K562 (cell line): Measurements from ENCODE around the gene TCEAL5. TPM values are rescaled to one million over a fixed set of nuclear protein-coding genes. Genes with fewer than 3 reads are reported as not detected.
A peak's percentile ranks its signal among the peaks of the same experiment; 100 is the strongest.

Experiments used
- AFF1 ChIP-seq, 2 experiments: fragments of 450-650 bp; IDR thresholded peaks; 2 replicates each; pipeline ENCODE4 v1.6.1; 2018; ENCODE audit warnings: mild to moderate bottlenecking in 2 of 2, low read depth in 1 of 2; ENCODE audit not compliant: partially characterized antibody in 2 of 2
- ELK1 ChIP-seq: sonication (generic); formaldehyde crosslinking; IDR thresholded peaks from 2 replicates; pipeline ENCODE4 v1.8.1; 2022; ENCODE audit warnings: missing genetic modification reagents
- EP300 ChIP-seq: IDR thresholded peaks from 2 replicates; pipeline ENCODE4 v1.6.1; 2012; ENCODE audit warnings: low read length, improper control_type of control experiment
- ETV5 ChIP-seq: sonication (generic); formaldehyde crosslinking; IDR thresholded peaks from 2 replicates; pipeline ENCODE4 v1.4.0; 2020; ENCODE audit warnings: low read depth, mild to moderate bottlenecking, missing genetic modification reagents
- GATA2 ChIP-seq: sonication (generic); formaldehyde crosslinking; IDR thresholded peaks from 2 replicates; pipeline ENCODE4 v1.4.0; 2020; ENCODE audit warnings: mild to moderate bottlenecking, missing genetic modification reagents
- ILF3 ChIP-seq: fragments of 450-650 bp; IDR thresholded peaks from 2 replicates; pipeline ENCODE4 v1.6.1; 2018; ENCODE audit warnings: antibody characterized with exemption, mild to moderate bottlenecking, moderate library complexity, borderline replicate concordance
- JUN ChIP-seq, 2 experiments: sonication (generic) in 1 of 2; formaldehyde crosslinking in 1 of 2; IDR thresholded peaks; 2 replicates each; pipeline versions ENCODE4 v1.6.1 to v1.8.0; 2012 to 2022; ENCODE audit warnings: borderline replicate concordance in 2 of 2, mild to moderate bottlenecking in 2 of 2, improper control_type of control experiment in 1 of 2, low read depth in 1 of 2, low read length in 1 of 2, missing genetic modification reagents in 1 of 2
- LARP7 ChIP-seq: fragments of 450-650 bp; IDR thresholded peaks from 2 replicates; pipeline ENCODE4 v1.6.1; 2016
- NFE2 ChIP-seq: IDR thresholded peaks from 2 replicates; pipeline ENCODE4 v1.6.1; 2014; ENCODE audit warnings: antibody characterized with exemption, low read depth
- NFXL1 ChIP-seq: fragments of 450-650 bp; formaldehyde crosslinking; IDR thresholded peaks from 2 replicates; pipeline ENCODE4 v1.4.0; 2021; ENCODE audit warnings: mild to moderate bottlenecking
- SP1 ChIP-seq: sonication (generic); formaldehyde crosslinking; IDR thresholded peaks from 2 replicates; pipeline ENCODE4 v1.8.1; 2022; ENCODE audit warnings: mild to moderate bottlenecking, missing genetic modification reagents
- USF2 ChIP-seq: sonication (generic); formaldehyde crosslinking; IDR thresholded peaks from 2 replicates; pipeline ENCODE4 v1.5.0; 2020; ENCODE audit warnings: missing genetic modification reagents
- polyA plus RNA-seq, 8 experiments: library from polyadenylated mRNA; depleted of rRNA in 4 of 8; stranded (reverse) in 5 of 8; unstranded in 3 of 8; fragments of >200 nt; fragmentation: Nextera tagmentation in 2 of 8; fragmentation: Illumina TruSeq in 1 of 8; extraction: Ambion mirVana in 2 of 8; extraction: Trizol in 1 of 8; gene quantifications; 2 replicates each; pipeline versions ENCODE4 v1.2.1 to v1.2.3, GENCODE V29; 2011 to 2014; ENCODE audit warnings: inconsistent platforms in 1 of 8, missing spikeins in 1 of 8
- total RNA-seq, 7 experiments: library from RNA; depleted of rRNA in 6 of 7; stranded (reverse); fragments of >200 nt in 6 of 7; fragmentation: Illumina TruSeq in 2 of 7; extraction: Trizol in 2 of 7; gene quantifications; 2 replicates each; pipeline versions ENCODE4 v1.2.1 to v1.2.3, GENCODE V29; 2011 to 2021; ENCODE audit warnings: low replicate concordance in 1 of 7
- TF ChIP-seq, protein P1 (sequence below): fragments of 450-650 bp; formaldehyde crosslinking; conservative IDR thresholded peaks from 2 replicates; pipeline ENCODE4 v1.4.0; 2022; ENCODE audit warnings: mild to moderate bottlenecking, missing genetic modification characterization
- TF ChIP-seq, protein P2 (sequence below): fragments of 450-650 bp; formaldehyde crosslinking; IDR thresholded peaks from 2 replicates; pipeline ENCODE4 v1.4.0; 2020; ENCODE audit warnings: mild to moderate bottlenecking
- TF ChIP-seq, protein P3 (sequence below): fragments of 450-650 bp; IDR thresholded peaks from 2 replicates; pipeline ENCODE4 v1.6.1; 2017; ENCODE audit warnings: mild to moderate bottlenecking, moderate library complexity
- TF ChIP-seq, protein P4 (sequence below), 2 experiments: IDR thresholded peaks; 2 replicates each; pipeline ENCODE4 v1.6.1; 2011; ENCODE audit warnings: borderline replicate concordance in 1 of 2, control low read depth in 1 of 2, low read depth in 1 of 2, low read length in 1 of 2, mild to moderate bottlenecking in 1 of 2, mixed read lengths in 1 of 2, moderate library complexity in 1 of 2; ENCODE audit not compliant: insufficient read depth in 1 of 2, insufficient read length in 1 of 2, poor library complexity in 1 of 2, severe bottlenecking in 1 of 2; ENCODE audit errors: extremely low read depth in 1 of 2

Gene TCEAL5
- total and polyA plus RNA-seq, 9 of the 15 experiments (the other 6 are each of a cell fraction or from before 2014, with no cell fraction given), result 0.10 to 0.18 TPM; not detected in 7

- TF ChIP-seq, protein P1, sequence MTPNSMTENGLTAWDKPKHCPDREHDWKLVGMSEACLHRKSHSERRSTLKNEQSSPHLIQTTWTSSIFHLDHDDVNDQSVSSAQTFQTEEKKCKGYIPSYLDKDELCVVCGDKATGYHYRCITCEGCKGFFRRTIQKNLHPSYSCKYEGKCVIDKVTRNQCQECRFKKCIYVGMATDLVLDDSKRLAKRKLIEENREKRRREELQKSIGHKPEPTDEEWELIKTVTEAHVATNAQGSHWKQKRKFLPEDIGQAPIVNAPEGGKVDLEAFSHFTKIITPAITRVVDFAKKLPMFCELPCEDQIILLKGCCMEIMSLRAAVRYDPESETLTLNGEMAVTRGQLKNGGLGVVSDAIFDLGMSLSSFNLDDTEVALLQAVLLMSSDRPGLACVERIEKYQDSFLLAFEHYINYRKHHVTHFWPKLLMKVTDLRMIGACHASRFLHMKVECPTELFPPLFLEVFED (CRISPR knock-in tag), result no peak
- no peak for TF ChIP-seq ELK1 (CRISPR knock-in tag)
- no peak for TF ChIP-seq SP1
- TF ChIP-seq, protein P2, sequence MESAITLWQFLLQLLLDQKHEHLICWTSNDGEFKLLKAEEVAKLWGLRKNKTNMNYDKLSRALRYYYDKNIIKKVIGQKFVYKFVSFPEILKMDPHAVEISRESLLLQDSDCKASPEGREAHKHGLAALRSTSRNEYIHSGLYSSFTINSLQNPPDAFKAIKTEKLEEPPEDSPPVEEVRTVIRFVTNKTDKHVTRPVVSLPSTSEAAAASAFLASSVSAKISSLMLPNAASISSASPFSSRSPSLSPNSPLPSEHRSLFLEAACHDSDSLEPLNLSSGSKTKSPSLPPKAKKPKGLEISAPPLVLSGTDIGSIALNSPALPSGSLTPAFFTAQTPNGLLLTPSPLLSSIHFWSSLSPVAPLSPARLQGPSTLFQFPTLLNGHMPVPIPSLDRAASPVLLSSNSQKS (CRISPR knock-in tag), result no peak
- no peak for TF ChIP-seq GATA2 (CRISPR knock-in tag)
- TF ChIP-seq, protein P3, sequence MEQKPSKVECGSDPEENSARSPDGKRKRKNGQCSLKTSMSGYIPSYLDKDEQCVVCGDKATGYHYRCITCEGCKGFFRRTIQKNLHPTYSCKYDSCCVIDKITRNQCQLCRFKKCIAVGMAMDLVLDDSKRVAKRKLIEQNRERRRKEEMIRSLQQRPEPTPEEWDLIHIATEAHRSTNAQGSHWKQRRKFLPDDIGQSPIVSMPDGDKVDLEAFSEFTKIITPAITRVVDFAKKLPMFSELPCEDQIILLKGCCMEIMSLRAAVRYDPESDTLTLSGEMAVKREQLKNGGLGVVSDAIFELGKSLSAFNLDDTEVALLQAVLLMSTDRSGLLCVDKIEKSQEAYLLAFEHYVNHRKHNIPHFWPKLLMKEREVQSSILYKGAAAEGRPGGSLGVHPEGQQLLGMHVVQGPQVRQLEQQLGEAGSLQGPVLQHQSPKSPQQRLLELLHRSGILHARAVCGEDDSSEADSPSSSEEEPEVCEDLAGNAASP, result no peak
- peak; percentile 62; the same call in 1 of the 2 replicates for TF ChIP-seq ETV5 (CRISPR knock-in tag)
- TF ChIP-seq NFE2, result no peak
- no peak for TF ChIP-seq LARP7
- no peak for TF ChIP-seq ILF3
- TF ChIP-seq EP300, result peak; percentile 52
- TF ChIP-seq, protein P4, sequence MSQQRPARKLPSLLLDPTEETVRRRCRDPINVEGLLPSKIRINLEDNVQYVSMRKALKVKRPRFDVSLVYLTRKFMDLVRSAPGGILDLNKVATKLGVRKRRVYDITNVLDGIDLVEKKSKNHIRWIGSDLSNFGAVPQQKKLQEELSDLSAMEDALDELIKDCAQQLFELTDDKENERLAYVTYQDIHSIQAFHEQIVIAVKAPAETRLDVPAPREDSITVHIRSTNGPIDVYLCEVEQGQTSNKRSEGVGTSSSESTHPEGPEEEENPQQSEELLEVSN (IDR thresholded peaks at IDR 0.05; ENCODE audit: borderline replicate concordance in 1 of 2, extremely low read depth in 1 of 2, insufficient read depth in 1 of 2, insufficient read length in 1 of 2, low read depth in 1 of 2, low read length in 1 of 2, poor library complexity in 1 of 2, severe bottlenecking in 1 of 2), result no peak
- TF ChIP-seq AFF1 (IDR thresholded peaks at IDR 0.05; ENCODE audit: low read depth in 1 of 2, partially characterized antibody in 2 of 2), result no peak
- no peak for TF ChIP-seq USF2 (CRISPR knock-in tag)
- 0 out of 2 replicates have a peak, but pooled peaks have one; percentile 14 for TF ChIP-seq JUN (IDR thresholded peaks at IDR 0.05; ENCODE audit: borderline replicate concordance, low read depth, low read length)
- TF ChIP-seq JUN (CRISPR knock-in tag; IDR thresholded peaks at IDR 0.05; ENCODE audit: borderline replicate concordance), result no peak
- TF ChIP-seq NFXL1 (CRISPR knock-in tag), result no peak
Observed at GRCh38 chrX:103250977-103251376, 25.6 kb downstream of the TCEAL5 start (continued).
